Endothelial cell of umbilical vein (primary cell): ENCODE data around the gene SLC24A3. TPM values are rescaled to one million over a fixed set of nuclear protein-coding genes. Genes with fewer than 3 reads are reported as not detected.

ENCODE experiments used
- BruUV-seq: library from RNA; stranded (reverse); fragments of 400-500 nt; replicated peaks from 2 replicates; lab custom pipeline; 2021; lab: Mats Ljungman, UMichigan
- CTCF ChIA-PET: fragments of 300-600, 350-600 bp; sonication (Branson Sonifier 250); formaldehyde crosslinking; loops from one replicate; lab custom pipeline; 2021; ENCODE audit warnings: antibody characterized with exemption, inconsistent platforms; lab: Charles Lee
- POLR2A ChIA-PET: fragments of 300-600, 350-600 bp; sonication (Branson Sonifier 250); formaldehyde crosslinking; loops from one replicate; lab custom pipeline; 2021; ENCODE audit warnings: antibody characterized with exemption, inconsistent platforms; lab: Charles Lee
- DNase-seq: peaks from one replicate; pipeline ENCODE4 v3.0.0-alpha.2; 2011; ENCODE audit warnings: low read depth, low spot score
- FAIRE-seq: peaks from 2 replicates; lab custom pipeline; 2011; peaks lifted over from hg19 to GRCh38; lab: Jason Lieb, UNC
- H2AFZ ChIP-seq: 2 replicates; pipeline ENCODE4 v1.6.0; 2012; ENCODE audit warnings: low read depth, low read length, control low read depth, inconsistent platforms
- H3K27ac ChIP-seq: 2 replicates; pipeline ENCODE4 v1.5.1; 2011; ENCODE audit warnings: low read depth, mild to moderate bottlenecking, control low read depth, low read length, moderate library complexity; ENCODE audit not compliant: insufficient read depth
- H3K27me3 ChIP-seq, 2 experiments: 2 replicates each; pipeline versions ENCODE4 v1.6.0 to v1.6.1; 2011; ENCODE audit warnings: low read length in 2 of 2, mixed read lengths in 1 of 2; ENCODE audit not compliant: control insufficient read depth in 2 of 2, insufficient read depth in 2 of 2
- H3K36me3 ChIP-seq, 2 experiments: 2 replicates in 1 of 2; 3 replicates in 1 of 2; pipeline ENCODE4 v1.5.1; 2011; ENCODE audit warnings: low read length in 2 of 2, mild to moderate bottlenecking in 1 of 2, moderate library complexity in 1 of 2; ENCODE audit not compliant: control insufficient read depth in 2 of 2, insufficient read depth in 2 of 2; ENCODE audit errors: extremely low read depth in 1 of 2
- H3K4me1 ChIP-seq: 3 replicates; pipeline ENCODE4 v1.5.1; 2011; ENCODE audit warnings: mild to moderate bottlenecking, low read length; ENCODE audit not compliant: control insufficient read depth, insufficient read depth; ENCODE audit errors: extremely low read depth
- H3K4me2 ChIP-seq: 2 replicates; pipeline ENCODE4 v1.6.1; 2011; ENCODE audit warnings: low read length, control low read depth, mixed read lengths; ENCODE audit not compliant: insufficient read depth
- H3K4me3 ChIP-seq, 3 experiments: fragments of 200-600 bp in 1 of 3; sonication (generic), shearing (Covaris generic) in 1 of 3; replicated peaks in 1 of 3; 2 replicates each; pipeline ENCODE4 v1.5.1; 2011 to 2016; ENCODE audit warnings: control low read depth in 3 of 3, low read length in 3 of 3, mild to moderate bottlenecking in 2 of 3, inconsistent platforms in 1 of 3, low read depth in 1 of 3, moderate library complexity in 1 of 3; ENCODE audit not compliant: insufficient read depth in 1 of 3
- H3K79me2 ChIP-seq: 2 replicates; pipeline ENCODE4 v1.6.0; 2012; ENCODE audit warnings: low read length, inconsistent platforms; ENCODE audit not compliant: control insufficient read depth, insufficient read depth
- H3K9ac ChIP-seq: replicated peaks from 2 replicates; pipeline ENCODE3; 2011; ENCODE audit warnings: low read length, control low read depth; ENCODE audit not compliant: insufficient read depth; ENCODE audit errors: extremely low read depth
- H3K9me1 ChIP-seq: replicated peaks from 3 replicates; pipeline ENCODE4 v1.6.0; 2011; ENCODE audit warnings: mild to moderate bottlenecking, low read length; ENCODE audit not compliant: control insufficient read depth, insufficient read depth; ENCODE audit errors: extremely low read depth
- H3K9me3 ChIP-seq: replicated peaks from 2 replicates; pipeline ENCODE4 v1.5.1; 2012; ENCODE audit warnings: low read length, inconsistent platforms; ENCODE audit not compliant: control insufficient read depth, insufficient read depth
- H4K20me1 ChIP-seq: replicated peaks from 2 replicates; pipeline ENCODE3; 2011; ENCODE audit warnings: mild to moderate bottlenecking, low read length; ENCODE audit not compliant: control insufficient read depth, insufficient read depth; ENCODE audit errors: extremely low read depth
- EZH2 ChIP-seq: IDR thresholded peaks from 2 replicates; pipeline ENCODE4 v1.6.1; 2012; ENCODE audit warnings: borderline replicate concordance, low read depth, mild to moderate bottlenecking, moderate library complexity, low read length, inconsistent platforms; ENCODE audit not compliant: severe bottlenecking
- JUN ChIP-seq: IDR thresholded peaks from 2 replicates; pipeline ENCODE4 v1.6.1; 2011; ENCODE audit warnings: borderline replicate concordance, low read depth; ENCODE audit not compliant: insufficient read length, insufficient read depth
- MYC ChIP-seq: IDR thresholded peaks from one replicate; pipeline ENCODE4 v1.6.1; 2011; ENCODE audit warnings: mild to moderate bottlenecking, low read depth, low read length
- dilution Hi-C: fragments of 300-500 bp; cut with MboI; formaldehyde crosslinking; loops from one replicate; pipeline ENCODE4 v1.15.0; 2019; ENCODE audit warnings: low sequenced_read_pairs; ENCODE audit not compliant: extremely low pct_ligation_motif_present
- intact Hi-C: fragments of 100-400 bp; cut with micrococcal nuclease; formaldehyde crosslinking; loops from one replicate; pipeline ENCODE4 v1.10.0; 2022
- polyA plus RNA-seq, 4 experiments: library from polyadenylated mRNA; depleted of rRNA in 3 of 4; stranded (reverse) in 3 of 4; unstranded in 1 of 4; fragments of >200 nt; gene quantifications; 2 replicates each; pipeline versions ENCODE4 v1.2.1 to v1.2.3, GENCODE V29; 2011 to 2012; ENCODE audit warnings: missing spikeins in 1 of 4
- total RNA-seq: library from RNA; stranded (reverse); gene quantifications from 2 replicates; pipeline ENCODE4 v1.2.3, GENCODE V29; 2021
- TF ChIP-seq, protein P1 (sequence below), 2 donors: IDR thresholded peaks; 1 replicate in 1 of 2; 2 replicates in 1 of 2; pipeline ENCODE4 v1.5.1; 2011; ENCODE audit warnings: low read length in 2 of 2, mild to moderate bottlenecking in 2 of 2, moderate library complexity in 2 of 2, control low read depth in 1 of 2, inconsistent platforms in 1 of 2, low read depth in 1 of 2; ENCODE audit not compliant: insufficient read depth in 1 of 2; ENCODE audit errors: extremely low read depth in 1 of 2

The SLC24A3 gene
- total and polyA plus RNA-seq, 2 donors (not counting 3 experiments of a cell fraction or from before 2014, with no cell fraction given) = not detected

DNA sequence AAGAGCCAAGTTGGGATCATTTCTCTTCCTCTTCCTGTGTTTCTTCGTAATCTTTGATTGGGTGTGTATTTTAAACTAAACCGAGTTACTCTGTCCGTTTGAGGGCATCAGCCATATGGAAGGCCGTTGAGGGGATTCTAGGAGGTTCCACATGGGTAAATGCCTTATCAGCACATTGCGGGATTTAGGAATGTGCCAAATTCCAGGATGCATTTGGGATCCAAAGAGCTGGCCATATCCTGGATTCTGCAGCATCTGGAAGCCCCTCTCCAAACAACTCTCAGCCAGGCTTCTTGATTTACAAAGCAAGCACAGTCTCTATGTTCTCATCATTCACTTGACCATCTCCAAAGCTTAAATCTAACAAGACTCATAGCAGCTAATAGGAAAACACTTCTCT, 478.0 kb downstream of the SLC24A3 start:
- BruUV-seq = no TSS peak
- TF ChIP-seq, protein P1, sequence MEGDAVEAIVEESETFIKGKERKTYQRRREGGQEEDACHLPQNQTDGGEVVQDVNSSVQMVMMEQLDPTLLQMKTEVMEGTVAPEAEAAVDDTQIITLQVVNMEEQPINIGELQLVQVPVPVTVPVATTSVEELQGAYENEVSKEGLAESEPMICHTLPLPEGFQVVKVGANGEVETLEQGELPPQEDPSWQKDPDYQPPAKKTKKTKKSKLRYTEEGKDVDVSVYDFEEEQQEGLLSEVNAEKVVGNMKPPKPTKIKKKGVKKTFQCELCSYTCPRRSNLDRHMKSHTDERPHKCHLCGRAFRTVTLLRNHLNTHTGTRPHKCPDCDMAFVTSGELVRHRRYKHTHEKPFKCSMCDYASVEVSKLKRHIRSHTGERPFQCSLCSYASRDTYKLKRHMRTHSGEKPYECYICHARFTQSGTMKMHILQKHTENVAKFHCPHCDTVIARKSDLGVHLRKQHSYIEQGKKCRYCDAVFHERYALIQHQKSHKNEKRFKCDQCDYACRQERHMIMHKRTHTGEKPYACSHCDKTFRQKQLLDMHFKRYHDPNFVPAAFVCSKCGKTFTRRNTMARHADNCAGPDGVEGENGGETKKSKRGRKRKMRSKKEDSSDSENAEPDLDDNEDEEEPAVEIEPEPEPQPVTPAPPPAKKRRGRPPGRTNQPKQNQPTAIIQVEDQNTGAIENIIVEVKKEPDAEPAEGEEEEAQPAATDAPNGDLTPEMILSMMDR (IDR thresholded peaks at IDR 0.05; ENCODE audit: extremely low read depth in 1 of 2, insufficient read depth in 1 of 2, low read depth in 1 of 2, low read length in 2 of 2) = no peak
- TF ChIP-seq JUN = no peak
- no peaks in the 10 kb centered on the region for H3K9me3 ChIP-seq
- CTCF ChIA-PET = interaction anchor here (1.3 to 1.4 kb wide), 3 partner anchors 9 to 548 kb away, joined by 3 read pairs; no protein-coding TSS in a partner anchor
- no peak for DNase-seq
- no peaks in the 10 kb centered on the region for H3K27me3 ChIP-seq
- dilution Hi-C loops = no loop called here
- no peak overlapping the region for H3K27ac ChIP-seq
- no peaks in the 10 kb centered on the region for H3K36me3 ChIP-seq
- intact Hi-C loops = loop anchor here (5.0 kb wide), 1 partner anchor 362 kb away; the partner anchor contains the start of genes CFAP61 and CRNKL1
- POLR2A ChIA-PET = interaction anchor here (0.7 kb wide), 1 partner anchor 18 kb away, joined by 3 read pairs; no protein-coding TSS in a partner anchor
- no peaks in the 10 kb centered on the region for H4K20me1 ChIP-seq
- H2AFZ ChIP-seq = no peak overlapping the region
- no peak for FAIRE-seq
- H3K4me2 ChIP-seq = no peak overlapping the region
- H3K9ac ChIP-seq = no peak overlapping the region
- peaks cover 2% of the 10 kb centered on the region for H3K4me1 ChIP-seq
- H3K79me2 ChIP-seq = no peaks in the 10 kb centered on the region
- no peak overlapping the region for H3K4me3 ChIP-seq
- H3K9me1 ChIP-seq = no peaks in the 10 kb centered on the region

DNA sequence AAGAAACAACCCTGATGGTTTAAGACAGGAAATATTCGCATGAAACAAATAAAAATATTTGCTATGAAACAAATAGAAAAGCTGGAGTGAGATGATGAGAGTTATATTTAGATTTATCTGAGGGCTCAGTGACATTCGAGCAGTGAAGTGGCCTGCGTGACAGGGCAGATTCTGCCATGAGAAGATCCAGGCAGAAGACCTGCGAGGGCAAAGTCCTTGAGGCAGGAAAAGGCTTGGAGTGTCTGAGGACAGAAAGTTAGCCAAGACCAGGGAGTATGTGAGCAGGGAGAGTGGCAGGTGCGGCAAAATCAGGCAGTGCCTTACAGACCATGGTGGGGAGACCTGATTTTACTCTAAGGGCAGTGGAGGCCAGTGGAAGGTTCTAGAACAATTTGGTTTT, 478.7 kb downstream of the SLC24A3 start:
- no peak for DNase-seq
- Histone ChIP-seq H3K9ac (no peak overlapping the region), H3K27ac (no peak overlapping the region), H3K36me3 (no peaks in the 10 kb centered on the region), H3K4me3 (no peak overlapping the region), H3K9me3 (no peaks in the 10 kb centered on the region), H3K4me1 (peaks cover 5% of the 10 kb centered on the region), H3K79me2 (no peaks in the 10 kb centered on the region), H4K20me1 (no peaks in the 10 kb centered on the region), H2AFZ (no peak overlapping the region), H3K27me3 (no peaks in the 10 kb centered on the region), H3K4me2 (no peak overlapping the region), H3K9me1 (no peaks in the 10 kb centered on the region)
- no peak for FAIRE-seq
- CTCF ChIA-PET = interaction anchor here (1.1 to 1.4 kb wide), 2 partner anchors 46 to 354 kb away, joined by 3 read pairs; no protein-coding TSS in a partner anchor
- intact Hi-C loops (loop anchor here (5.0 kb wide), 1 partner anchor 361 kb away; the partner anchor contains the start of genes CFAP61 and CRNKL1), dilution Hi-C loops (no loop called here)
- POLR2A ChIA-PET = no interaction called here
- no peak for TF ChIP-seq MYC
- no peak for TF ChIP-seq EZH2
- BruUV-seq = no TSS peak
